ENCODE results near the gene PRRC2B. TPM values are rescaled to one million over a fixed set of nuclear protein-coding genes. Genes with fewer than 3 reads are reported as not detected.
"Not testable (repeated sequence)": the region's sequence is repeated elsewhere in the genome, so short reads cannot be mapped to it uniquely, and the experiment has no call there.

The PRRC2B gene
- polyA plus RNA-seq, 3 donors = 163 to 247 (median 183) TPM

DNA sequence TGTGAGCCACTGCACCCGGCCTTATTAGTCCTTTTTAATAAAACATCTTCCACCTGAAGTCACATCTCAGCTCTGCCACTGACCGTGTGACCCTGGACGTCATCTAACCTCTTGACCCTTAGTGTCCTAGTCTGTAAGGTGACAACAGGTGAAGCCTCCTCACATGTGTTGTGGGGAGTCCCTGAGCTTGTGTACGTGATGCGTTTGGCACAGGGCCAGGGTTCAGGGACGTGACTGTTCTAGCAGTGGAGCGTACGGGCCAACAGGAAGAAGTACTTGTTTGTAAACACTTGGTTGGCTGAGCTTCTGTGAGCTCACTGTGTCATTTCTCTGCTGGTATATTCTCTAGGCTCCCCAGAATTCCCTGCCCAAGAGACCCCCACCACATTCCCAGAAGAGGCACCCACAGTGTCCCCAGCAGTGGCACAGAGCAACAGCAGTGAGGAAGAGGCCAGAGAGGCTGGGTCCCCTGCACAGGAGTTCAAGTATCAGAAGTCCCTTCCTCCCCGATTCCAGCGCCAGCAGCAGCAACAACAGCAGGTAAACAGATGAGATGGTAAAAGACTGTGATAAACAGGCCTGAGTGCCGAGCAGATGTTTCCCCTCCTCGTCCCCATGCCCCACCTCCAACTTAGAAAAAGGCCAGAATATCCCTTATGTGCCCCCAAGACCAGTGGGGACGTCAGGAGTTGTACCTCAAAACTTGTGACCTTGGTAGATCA is 73.5 kb downstream of the PRRC2B start:
- DNase-seq = no peak

DNA sequence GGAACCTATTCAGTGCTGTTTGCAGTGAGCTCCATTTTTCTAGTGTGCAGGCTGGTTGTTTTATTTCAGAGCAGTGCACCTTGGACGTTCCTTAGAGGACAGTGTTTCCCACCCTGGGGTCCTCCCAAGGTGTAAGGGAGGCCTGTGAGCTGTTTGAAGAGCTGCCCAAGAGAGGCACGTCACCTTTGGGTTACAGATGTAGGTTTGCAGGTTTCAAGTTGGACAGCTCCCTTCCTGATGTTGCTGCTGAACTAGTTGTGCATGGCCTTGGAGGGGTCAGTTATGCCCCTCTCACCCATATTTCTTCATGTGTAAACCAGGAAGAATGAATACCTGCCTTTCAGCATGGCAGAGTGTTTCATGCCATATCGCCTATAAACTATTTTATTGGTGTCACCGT is 74.1 kb downstream of the PRRC2B start:
- DNase-seq = no peak

DNA sequence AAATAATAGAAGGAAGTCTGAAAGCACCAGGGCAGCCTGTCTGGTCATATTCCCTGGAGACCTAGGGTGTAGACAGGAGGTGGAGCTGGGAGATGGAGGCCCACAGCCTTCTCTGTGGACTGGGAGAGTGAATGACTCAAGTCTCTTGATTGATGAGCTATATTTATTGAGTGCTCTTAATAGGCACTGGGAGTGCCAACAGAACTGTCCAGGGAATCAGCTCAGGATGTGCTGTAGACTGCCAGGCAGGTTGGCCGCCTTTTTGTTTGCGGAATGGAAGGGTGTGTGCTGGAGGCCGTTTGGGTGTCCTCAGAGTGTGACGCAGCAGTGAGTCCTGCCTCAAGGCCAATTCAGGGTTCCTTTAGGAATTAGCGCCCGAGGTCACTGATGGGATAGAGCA is 75.5 kb downstream of the PRRC2B start:
- DNase-seq = no peak

DNA sequence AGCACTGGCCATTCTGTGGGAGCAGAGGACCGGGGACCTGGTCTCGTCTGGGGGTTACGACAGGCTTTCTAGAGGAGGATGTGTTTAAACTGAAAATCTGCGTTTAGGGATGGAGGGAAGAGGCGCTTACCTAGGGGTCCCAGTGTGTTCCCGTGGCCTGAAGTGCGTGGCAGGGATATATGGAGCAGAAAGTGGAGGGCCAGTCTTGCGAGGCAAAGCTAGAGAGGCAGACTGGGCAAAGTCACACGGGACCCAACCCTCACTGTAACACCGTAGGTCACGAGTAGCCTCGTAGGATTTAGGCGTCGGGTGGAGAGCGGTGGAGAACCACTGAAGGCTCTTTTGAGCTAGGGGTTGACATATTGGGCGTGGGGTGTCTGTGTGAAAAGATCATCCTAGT is 76.1 kb downstream of the PRRC2B start:
- DNase-seq = no peak

DNA sequence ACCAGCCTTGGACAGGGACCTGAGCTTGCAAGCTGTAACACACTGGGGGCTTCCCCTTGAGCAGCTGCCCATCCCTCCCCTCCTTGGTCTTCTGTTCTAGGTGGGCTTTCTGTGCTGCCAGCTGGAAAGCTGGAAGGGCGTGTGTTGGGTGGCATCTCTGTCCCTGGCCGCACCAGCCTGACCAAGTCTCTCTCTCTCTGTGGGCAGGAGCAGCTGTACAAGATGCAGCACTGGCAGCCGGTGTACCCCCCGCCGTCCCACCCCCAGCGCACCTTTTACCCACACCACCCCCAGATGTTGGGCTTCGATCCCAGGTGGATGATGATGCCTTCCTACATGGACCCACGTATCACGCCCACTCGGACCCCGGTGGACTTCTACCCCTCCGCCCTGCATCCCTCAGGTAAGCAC is 76.7 kb downstream of the PRRC2B start:
- DNase-seq = no peak

DNA sequence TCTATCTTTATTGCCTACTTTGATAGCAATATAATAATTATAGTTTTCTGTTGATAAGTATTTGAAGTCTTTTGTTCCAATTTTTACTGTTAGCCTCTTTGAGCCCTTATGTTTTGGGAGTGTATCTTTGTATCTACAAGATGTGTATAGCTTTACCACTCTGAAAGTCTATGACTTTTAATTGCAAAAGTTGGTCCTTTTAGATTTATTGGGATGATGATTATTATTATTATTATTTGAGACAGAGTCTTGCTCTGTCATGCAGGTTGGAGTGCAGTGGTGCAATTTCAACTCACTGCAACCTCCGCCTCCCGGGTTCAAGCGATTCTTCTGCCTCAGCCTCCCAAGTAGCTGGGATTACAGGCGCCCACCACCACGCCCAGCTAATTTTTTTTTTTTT is 78.2 kb downstream of the PRRC2B start:
- not testable (repeated sequence) for DNase-seq

DNA sequence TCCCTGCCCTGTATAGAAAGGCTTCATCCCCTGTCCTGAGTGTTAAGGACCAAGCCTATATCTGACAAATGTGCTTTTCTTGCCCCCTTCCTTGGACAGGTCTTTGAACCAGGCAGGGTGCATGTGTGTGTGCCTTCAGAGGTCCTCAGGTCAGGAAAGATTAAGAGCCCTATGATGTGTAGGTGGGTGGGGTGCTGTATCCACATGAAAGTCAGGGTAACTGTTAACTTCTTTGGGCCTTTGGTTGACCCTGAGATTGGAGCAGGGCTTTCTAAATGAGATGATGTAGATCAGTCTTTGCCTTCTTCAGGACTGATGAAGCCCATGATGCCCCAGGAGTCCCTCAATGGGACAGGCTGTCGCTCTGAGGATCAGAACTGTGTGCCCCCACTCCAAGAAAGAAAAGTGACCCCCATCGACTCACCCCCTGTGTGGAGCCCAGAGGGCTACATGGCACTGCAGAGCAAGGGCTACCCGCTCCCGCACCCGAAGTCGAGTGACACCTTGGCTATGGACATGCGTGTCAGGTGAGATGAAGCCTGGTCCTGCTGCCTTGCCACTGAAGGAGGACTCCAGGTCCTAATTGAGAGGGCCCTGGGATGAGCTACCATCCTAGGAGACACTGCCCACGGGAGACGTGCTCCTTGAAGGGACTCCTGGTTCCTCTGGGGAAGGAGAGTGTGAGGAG is 79.5 kb downstream of the PRRC2B start:
- DNase-seq = no peak

DNA sequence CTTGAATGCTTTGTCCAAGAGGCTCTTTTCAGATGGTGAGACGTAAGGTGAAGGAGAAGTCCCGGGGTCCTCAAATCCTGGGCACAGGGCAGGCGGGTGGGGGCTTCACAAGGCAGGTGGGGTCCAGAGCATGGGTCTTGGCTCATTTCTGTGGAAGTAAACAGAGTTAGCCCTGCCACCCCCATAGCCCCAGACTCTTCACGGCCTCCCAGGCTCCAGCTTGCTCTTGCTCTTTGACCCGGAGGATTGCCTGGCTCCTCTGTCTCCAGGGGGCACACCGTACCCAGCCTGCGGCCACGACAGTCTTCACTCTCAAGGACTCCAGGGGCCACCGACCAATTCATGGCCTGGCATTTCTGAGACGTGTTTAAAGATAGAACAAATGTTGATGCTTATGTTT is 80.0 kb downstream of the PRRC2B start:
- DNase-seq = no peak

DNA sequence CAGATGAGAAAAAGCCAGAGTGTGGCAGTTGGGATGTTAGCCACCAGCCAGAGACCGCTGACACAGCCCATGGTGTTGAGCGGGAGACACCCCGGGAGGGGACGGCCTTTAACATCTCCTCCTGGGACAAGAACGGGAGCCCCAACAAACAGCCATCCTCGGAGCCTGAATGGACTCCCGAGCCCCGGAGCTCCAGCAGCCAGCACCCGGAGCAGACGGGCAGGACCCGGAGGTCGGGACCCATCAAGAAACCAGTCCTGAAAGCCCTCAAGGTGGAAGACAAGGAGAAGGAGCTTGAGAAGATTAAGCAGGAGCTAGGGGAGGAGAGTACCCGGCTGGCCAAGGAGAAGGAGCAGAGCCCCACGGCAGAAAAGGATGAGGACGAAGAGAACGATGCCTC is 80.8 kb downstream of the PRRC2B start:
- DNase-seq = no peak

DNA sequence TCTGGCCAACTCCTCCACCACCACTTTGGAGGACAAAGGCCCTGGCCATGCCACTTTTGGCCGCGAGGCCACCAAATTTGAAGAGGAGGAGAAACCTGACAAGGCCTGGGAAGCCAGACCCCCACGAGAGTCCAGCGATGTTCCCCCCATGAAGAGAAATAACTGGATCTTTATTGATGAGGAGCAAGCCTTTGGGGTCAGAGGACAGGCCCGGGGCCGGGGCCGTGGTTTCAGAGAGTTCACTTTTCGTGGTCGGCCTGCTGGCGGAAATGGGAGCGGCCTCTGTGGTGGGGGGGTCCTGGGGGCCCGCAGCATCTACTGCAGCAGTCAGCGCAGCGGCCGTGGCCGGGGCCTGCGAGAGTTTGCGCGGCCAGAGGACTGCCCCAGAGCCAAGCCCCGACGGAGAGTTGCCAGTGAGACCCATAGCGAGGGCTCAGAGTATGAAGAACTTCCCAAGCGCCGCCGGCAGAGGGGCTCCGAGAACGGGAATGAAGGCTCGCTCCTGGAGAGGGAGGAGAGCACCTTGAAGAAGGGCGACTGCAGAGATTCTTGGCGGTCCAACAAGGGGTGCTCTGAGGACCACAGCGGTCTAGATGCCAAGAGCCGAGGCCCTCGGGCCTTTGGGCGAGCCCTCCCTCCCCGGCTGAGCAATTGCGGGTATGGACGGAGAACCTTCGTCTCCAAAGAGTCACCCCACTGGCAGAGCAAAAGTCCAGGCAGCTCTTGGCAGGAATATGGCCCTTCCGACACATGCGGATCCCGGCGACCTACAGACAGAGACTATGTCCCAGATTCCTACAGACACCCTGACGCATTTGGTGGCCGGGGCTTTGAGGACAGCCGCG is 81.4 kb downstream of the PRRC2B start:
- DNase-seq = no peak

DNA sequence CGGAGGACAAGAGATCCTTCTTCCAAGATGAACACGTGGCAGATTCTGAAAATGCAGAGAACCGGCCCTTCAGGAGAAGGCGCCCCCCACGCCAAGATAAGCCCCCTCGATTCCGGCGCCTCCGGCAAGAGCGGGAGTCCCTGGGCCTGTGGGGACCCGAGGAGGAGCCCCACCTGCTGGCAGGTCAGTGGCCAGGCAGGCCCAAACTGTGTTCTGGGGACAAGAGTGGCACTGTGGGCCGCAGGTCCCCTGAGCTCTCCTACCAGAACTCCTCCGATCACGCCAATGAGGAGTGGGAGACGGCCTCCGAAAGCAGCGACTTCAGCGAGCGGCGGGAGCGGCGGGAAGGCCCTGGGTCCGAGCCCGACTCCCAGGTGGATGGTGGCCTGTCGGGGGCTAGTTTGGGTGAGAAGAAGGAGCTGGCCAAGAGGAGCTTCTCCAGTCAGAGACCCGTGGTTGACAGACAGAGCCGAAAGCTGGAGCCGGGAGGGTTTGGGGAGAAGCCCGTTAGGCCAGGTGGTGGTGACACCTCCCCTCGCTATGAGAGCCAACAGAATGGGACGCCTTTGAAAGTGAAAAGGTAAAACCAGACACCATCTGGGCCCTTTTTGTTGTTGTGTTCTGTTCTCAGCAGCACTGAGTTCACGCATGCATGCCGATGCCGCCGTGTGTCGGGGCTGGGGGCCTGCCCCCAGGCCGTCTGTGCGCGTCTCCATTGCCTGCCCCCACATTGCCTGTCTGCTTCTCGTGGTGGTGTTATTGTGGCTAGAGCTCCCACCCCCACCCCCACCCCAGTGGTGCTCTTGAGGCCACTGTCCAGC is 82.3 kb downstream of the PRRC2B start:
- DNase-seq = no peak

DNA sequence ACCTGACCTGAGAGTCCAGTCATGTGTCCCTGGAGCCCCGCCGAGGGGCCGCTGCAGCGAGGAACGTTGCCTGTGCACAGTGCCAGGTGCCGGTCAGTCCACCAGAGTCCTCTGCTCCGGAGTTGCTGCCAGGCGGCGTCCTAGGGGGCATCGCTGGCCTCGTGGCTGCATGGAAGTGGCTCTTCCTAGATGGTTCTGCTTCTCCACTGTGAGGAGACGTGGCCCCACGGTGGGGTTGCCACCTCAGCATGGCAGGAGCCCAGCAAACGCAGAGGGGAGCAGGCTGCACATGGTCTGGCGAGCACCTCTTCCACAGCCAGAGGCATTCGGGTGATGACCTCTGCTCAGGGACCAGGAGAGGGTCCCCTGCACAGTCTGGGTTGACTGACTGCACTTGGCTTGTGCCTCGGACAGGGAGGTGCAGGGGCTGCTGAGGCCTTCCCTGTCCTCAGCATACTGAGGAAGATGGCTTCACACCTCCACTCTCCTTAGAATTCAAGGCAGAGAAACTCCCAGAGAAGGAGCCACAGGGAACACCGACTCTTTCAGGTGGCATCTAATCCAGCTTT is 83.0 kb downstream of the PRRC2B start:
- DNase-seq = no peak

DNA sequence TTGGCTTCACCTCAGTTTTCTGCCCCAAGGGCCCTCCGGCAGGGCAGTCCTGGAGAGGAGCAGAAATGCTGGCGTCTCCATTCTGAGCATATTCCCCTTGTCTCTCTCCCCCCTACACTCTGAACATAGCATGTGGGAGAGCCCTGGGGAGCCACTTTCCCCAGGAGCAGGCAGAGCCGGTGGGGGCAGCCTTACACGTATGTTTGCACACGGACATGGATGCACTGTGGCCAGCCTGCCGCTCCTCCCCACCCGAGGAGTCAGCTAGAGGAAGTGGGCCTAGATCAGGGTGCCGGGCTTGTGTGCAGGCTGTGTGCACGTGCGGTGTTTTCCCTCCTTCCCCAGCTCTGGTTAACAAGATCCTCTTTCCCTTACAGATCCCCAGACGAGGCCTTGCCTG is 83.5 kb downstream of the PRRC2B start:
- DNase-seq = no peak

DNA sequence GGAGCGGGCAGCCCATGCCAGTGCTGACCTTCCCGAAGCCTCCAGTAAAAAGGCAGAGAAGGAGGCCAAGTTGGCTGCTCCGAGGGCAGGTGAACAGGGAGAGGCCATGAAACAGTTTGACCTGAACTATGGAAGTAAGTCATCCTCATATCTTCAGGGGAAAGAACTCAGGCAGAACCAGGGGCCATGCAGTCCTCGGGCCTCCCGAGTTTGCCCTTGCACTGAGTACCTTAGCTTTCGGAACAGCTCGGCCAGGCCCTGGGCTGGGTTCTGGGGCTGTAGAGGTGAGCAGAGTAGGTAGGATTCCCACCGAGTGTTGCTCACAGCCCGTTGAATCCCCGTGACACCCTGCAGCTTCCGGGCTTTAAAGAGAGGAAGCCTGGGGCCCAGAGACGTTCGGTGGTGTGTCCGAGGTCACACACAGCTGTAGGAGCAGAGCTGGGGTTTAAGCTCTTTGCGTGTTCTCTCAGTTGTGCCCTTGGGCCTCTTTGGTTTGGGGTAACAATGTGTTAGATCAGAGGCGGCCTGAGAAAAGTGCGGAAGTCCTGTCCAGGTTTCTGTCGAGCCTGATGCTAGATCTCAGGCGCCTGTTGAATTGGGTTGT is 84.0 kb downstream of the PRRC2B start:
- no peak for DNase-seq

DNA sequence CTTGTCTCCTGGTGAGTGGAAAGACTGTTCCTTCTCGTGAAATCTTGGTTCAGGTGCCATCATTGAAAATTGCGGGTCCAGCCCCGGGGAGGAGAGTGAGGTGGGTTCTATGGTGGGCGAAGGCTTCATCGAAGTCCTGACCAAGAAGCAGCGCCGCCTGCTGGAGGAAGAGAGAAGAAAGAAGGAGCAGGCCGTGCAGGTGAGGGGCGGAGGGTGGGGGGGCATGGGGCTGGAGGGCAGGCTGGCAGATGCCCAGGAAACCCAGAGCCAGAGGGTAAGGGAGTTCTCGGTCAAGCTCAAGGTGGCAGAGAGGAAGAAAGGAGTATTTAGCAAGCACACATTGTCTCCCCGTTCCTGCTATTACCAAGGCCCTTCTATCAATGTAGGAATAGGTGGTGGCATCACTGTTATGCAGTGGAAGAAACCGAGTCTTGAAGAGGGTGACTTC is 84.6 kb downstream of the PRRC2B start:
- peak; percentile 53 for DNase-seq

DNA sequence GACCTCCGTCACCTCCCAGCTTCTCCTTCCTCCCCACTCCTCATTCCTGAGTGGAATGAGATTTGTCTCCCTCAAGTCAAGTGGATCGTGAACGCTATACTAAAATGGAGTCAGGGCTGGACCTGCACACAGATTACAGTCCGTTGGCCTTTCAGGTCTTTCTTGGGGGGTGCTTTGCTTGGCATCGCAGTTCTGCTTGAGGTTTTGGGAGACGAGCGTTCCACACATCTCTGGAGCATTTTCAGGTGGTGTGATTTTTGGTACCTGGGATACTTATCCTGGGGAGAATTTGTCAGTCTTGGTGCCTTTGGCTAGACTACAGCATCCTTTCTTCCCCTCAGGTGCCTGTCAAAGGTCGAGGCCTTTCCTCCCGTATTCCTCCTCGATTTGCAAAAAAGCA is 85.0 kb downstream of the PRRC2B start:
- DNase-seq = no peak

DNA sequence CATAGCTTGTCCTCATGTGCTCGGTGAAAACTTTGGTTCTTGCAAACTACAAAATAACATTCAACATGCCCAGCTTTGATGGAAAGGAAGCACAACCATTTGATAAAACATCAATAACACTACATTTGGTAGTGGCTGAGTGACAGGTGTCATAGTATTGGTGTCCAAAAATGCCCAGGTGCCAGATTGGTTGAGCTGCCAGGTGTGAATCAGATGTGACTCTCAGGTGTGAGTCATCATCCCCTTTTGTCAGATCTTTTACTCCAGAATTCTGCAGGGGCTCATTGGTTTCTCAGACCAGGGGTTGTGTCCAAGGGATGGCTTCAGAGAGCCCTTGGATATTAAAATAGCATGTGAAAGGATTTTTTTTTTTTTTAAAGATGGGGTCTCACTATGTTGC is 86.4 kb downstream of the PRRC2B start:
- DNase-seq = no peak

DNA sequence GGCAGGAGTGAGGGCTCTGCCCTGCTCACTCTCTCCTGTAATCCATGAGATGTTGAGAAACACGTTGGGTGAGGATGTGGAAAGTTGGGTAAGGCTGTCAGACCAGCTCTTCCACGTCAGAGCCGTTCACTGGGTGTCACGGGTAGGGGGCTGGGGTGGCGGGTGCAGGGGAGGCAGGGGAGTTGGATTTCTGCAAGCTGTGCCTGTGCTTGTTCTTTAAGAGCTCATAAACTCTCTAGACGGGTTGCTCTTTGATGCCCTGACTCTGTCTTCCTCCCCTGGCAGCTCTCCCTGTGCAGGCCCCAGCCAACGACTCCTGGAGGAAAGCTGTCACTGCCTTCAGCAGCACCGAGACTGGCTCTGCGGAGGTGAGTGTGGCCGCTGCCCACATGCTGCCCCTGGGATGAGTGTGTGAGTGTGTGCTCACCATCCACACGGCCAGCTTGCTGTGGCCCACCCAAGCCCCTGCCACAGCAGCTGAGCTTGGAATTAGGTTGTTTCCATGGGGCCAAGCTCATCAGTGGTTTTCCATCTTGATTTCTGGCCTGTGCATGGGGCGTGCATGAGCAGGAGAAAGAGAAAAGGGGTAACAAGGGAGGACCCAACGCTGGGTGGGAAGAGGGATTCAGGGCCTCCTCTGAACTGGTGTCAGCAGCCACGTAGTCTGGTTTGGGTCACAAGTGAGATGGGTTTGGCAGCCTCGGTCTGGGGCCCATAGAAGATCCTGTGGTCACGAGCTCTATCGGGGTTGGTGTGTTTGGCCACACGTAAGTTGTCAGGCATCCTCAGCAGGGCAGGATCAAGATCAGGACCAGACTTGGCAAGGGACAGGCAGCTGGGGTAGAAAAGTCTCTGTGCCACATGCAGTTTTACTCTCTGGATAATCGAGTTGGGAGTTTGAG is 87.8 kb downstream of the PRRC2B start:
- no peak for DNase-seq

DNA sequence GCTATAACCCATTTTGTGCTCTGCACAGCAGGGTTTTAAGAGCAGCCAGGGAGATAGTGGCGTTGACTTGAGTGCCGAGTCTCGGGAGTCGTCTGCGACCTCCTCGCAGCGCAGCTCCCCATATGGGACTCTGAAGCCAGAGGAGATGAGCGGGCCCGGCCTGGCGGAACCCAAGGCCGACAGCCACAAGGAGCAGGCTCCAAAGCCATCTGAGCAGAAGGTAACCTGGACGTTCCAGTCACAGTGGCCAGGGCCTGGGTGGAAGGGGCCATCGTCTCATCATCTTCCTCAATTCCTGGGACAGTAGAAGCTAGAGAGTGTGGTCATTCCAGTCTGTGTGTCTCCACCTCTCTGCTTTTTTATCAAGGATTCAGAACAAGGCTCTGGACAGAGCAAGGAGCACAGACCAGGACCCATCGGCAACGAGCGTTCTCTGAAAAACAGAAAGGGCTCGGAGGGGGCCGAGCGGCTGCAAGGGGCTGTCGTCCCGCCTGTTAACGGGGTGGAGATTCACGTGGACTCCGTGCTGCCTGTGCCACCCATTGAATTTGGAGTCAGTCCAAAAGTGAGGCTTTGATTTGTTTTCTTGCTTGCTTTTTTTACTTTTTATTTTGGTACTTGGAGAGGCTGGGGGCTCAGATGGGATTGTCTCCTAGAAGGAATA is 88.6 kb downstream of the PRRC2B start:
- DNase-seq = no peak

All from renal pelvis (tissue), 4 donors.